ENCODE data around the gene ASCL5. TPM values are rescaled to one million over a fixed set of nuclear protein-coding genes. Genes with fewer than 3 reads are reported as not detected.

The ASCL5 gene
- polyA plus RNA-seq, 5 donors: 0.17 to 0.89 (median 0.36) TPM

GRCh38 chr1:201154389-201155165 is 27.6 kb upstream of the ASCL5 start, which contains the start of gene TMEM9:
Gene TMEM9, minus strand, starts transcription at chr1:201154474. Its CDS starts 551 bp downstream, at chr1:201153923.
- DNase-seq: peak; percentile 98 to 99

- DNase-seq: no peak
These were observed 26.7 kb upstream of the ASCL5 start for GRCh38 chr1:201153474-201154388.

- no peak for DNase-seq
These were observed 22.4 kb upstream of the ASCL5 start for GRCh38 chr1:201149400-201149799.

GRCh38 chr1:201147396-201148015 is 20.5 kb upstream of the ASCL5 start:
- no peak for DNase-seq

DNA sequence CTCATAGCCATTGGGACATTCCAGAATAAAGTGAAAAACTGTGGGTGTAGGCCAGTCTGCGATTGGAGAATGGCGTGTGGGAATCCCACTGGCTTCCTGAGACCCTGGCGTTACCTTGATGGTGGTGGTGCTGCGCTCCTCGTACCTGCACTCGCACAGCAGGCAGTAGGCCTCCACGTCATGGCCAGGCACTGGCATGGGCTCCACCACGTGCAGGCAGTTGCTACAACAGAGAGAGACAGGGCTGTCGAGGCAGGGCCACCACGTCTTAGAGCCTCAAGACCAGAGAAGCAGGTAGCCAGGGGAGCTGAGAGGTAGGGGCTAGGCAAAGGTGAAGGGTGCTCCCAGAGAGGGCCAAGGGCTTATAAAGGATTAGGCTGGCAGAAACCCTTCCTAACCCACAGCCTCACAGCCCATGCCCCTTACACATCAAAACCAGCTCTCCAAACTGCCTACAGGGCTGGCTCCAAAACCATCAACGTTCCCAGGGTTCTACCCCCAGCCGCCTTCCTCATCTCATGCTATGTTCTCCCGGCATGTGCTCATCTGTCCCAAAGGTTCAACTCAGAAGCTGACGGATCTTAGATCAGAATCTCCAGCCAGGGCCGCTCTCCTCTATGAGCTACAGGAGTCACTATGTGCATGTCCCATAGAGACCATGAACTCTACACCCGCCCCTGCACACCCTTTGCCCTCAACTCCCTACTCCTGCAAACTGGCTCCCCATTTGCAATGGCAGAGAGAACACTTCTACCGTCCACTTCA is 19.8 kb upstream of the ASCL5 start:
- DNase-seq: no peak

GRCh38 chr1:201145816-201146215 is 18.8 kb upstream of the ASCL5 start:
- DNase-seq: no peak

DNA sequence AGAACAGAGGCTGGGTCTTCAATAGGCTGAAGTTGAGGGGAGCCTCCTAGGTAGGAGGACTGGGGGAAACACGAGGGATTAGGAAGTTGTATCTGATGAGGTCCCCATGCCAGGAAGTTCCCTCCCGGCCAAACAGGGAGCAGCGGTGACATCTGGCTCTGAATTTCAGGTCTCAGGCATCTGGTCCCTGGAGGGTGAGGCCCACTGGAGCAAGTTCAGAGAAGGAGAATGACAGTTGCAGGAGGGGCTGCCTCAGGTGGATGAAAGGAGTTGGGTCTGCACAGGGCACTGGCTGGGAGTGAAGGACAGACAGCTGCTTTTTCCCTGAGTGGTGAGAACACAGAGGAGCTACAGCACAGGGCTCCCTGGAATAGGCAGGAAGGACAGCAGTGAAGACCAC is 18.1 kb upstream of the ASCL5 start:
- DNase-seq: no peak

DNA sequence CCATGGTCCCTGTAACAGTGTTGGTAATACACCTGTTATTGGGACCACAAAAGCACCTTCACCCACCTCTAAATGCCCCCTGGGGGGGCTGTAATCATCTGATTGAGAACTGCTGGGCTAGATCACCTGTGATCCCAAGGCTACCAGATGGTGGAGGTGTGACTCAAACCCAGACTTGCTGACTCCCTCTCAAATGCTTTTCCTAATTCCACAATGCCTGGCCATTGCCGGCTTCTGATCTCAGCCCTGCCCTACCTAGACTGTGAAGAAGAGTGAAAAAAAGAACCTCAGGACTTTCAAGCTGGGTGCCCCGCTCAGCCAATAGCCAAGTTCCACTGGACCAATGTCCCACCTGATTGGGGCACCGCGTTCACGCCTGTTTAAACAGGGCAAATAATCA is 17.7 kb upstream of the ASCL5 start:
- DNase-seq: no peak

DNA sequence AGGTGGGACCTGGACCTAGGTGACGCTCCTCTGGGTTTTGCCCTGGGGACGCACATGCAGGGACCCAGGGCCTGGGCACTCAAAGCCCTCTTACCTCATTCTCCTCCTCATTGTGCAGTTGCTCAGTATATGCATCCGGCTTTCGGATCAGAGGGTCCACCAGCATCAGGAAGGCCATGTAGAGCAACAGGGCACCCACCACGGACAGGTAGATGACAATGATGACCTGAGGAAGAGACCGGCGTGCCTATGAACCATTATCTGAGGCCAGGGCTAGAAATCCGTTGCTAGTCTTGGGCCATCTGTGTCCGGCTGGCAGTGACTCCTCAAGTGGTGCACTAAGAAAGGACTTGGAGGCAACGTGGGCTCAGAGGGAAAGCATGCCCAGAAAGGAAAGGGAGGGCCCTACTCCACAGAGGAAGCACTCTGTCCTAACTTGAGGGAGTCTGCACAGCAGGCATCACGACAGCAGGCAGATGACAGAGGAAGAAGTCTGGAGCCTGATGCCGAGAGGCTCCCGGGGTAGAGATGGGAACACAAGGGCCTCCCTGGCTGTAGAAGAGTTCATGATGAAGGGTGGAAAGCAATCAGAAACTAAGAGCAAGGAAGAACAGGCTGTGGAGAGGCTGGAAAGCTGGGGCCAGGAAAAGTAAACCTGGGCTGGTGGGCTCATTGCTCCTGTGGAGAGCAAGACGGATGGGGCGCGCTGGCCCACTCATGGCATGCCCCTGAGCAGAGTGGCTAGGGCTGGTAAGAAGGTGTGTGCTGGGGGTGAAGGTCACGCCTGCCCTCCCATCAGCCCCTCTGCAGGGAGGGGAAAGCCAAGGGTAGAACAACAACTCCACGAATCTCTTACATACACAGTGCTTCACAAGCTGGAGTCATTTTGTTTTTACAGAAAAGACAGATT is 17.0 kb upstream of the ASCL5 start:
- DNase-seq: no peak

GRCh38 chr1:201142849-201143725 is 16.1 kb upstream of the ASCL5 start:
- no peak for DNase-seq

- DNase-seq: no peak
These were observed 15.2 kb upstream of the ASCL5 start for GRCh38 chr1:201142011-201142848.

GRCh38 chr1:201141418-201141817 is 14.4 kb upstream of the ASCL5 start:
- no peak for DNase-seq

- DNase-seq: no peak
These were observed 13.9 kb upstream of the ASCL5 start for GRCh38 chr1:201140941-201141260.

DNA sequence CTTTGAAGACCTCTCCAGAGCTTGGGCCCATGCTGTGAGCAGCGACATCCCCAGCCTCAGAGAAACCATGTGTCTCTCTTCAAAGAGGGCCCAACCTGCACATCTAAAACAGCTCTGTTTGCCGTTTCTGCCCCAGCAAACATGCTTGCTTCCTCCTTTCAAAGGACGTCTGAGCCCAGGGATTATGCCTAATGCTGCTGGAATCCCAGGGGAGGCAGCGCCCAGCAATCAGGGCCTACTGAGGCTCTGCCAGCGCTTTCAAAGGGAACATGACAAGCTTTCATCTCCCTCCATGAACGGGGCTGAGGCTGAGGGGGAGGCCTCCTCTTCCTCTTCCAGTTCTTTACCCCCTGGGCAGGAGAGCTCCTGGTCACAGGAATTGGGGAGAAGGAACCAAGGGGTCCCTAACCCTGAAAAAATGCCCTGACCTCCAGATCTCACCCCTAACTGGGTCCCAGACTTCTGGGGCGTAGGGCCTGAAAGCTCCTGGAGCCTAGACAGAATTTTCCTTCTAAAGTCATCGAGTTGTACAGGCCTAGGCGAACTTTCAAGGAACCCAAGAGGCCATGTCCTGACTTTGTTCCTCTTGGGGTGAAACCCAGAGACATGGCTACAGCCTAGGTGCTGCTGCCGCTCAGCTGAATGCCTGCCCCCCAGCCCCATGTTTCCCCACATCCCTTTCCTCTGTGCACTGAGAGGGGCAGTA is 13.4 kb upstream of the ASCL5 start:
- no peak for DNase-seq

- DNase-seq: no peak
These were observed 12.8 kb upstream of the ASCL5 start for GRCh38 chr1:201139756-201140155.

DNA sequence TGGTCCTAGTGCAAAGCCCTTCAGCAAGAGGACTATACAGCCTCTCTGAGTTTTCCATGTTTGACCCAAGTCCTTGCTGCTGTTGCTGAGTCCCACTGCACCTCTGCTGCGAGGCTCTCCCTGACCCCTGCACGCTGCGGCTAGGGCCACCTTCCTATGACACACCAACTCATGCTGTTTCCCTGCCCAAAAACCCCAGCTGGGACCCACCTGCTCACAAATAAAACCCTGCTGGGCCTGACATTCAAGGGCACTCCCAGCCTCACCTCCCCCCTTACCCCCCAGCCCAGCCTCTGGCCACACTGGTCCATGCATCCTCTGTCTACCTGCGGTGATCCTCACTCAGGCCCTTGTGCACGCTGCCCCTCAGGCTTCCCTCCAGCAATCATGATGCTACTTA is 12.3 kb upstream of the ASCL5 start:
- no peak for DNase-seq

GRCh38 chr1:201138311-201138840 is 11.4 kb upstream of the ASCL5 start:
- DNase-seq: no peak
